Epithelial cell of esophagus (primary cell): Measurements from ENCODE around the gene DCAKD.

Source experiments
- DNase-seq: peaks from one replicate; pipeline ENCODE4 v3.0.0; 2010; ENCODE audit warnings: low read depth
- H3K4me3 ChIP-seq: 2 replicates; pipeline ENCODE4 v1.5.1; 2011; ENCODE audit warnings: mild to moderate bottlenecking, low read length, control low read depth
- TF ChIP-seq, protein P1 (sequence below): IDR thresholded peaks from 2 replicates; pipeline ENCODE4 v1.5.1; 2011; ENCODE audit warnings: low read depth, mild to moderate bottlenecking, low read length, control low read depth, inconsistent platforms; ENCODE audit not compliant: insufficient read depth; ENCODE audit errors: missing control alignments

DCAKD gene

DNA sequence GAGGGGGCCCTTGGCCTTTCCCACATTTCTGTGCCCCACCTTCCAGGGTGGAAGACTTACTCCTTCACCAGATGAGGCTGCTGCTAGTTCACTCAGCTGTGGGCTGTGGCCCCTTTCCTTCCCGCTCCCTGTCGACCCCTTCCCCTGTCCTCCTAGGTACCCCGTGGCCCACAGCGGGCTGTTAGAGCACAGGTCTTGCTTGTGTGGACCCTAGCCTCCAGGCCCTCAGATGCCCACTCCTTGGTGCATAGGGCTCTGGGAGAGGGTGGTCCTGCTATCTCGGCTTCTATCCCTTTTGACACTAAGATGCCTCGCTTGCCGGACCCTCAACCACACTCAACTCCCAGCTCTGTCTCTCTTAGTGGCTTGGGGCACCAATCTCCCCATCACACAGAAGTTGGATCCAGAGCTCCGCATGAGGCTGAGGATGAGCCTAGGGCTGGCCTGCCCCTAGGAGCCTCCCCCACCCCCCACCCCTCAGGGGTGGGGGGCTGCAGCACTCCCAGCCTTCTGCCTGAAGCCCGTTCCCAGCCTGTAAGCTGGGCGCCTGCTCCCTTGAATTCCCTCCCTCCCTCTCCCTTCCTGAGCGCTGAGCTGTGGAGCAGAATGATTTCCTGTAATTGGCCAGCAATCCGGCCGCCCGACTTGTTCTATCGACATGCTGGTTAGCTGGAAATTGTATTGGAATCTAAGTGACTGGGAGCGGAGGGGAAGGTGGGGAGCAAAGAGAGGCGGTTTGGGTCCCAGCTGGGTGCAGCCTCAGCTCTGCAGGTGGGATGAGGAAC is 30.9 kb downstream of the DCAKD start:
- H3K4me3 ChIP-seq: no peak overlapping the region
- DNase-seq: peak; percentile 44
- TF ChIP-seq, protein P1, sequence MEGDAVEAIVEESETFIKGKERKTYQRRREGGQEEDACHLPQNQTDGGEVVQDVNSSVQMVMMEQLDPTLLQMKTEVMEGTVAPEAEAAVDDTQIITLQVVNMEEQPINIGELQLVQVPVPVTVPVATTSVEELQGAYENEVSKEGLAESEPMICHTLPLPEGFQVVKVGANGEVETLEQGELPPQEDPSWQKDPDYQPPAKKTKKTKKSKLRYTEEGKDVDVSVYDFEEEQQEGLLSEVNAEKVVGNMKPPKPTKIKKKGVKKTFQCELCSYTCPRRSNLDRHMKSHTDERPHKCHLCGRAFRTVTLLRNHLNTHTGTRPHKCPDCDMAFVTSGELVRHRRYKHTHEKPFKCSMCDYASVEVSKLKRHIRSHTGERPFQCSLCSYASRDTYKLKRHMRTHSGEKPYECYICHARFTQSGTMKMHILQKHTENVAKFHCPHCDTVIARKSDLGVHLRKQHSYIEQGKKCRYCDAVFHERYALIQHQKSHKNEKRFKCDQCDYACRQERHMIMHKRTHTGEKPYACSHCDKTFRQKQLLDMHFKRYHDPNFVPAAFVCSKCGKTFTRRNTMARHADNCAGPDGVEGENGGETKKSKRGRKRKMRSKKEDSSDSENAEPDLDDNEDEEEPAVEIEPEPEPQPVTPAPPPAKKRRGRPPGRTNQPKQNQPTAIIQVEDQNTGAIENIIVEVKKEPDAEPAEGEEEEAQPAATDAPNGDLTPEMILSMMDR: no peak

DNA sequence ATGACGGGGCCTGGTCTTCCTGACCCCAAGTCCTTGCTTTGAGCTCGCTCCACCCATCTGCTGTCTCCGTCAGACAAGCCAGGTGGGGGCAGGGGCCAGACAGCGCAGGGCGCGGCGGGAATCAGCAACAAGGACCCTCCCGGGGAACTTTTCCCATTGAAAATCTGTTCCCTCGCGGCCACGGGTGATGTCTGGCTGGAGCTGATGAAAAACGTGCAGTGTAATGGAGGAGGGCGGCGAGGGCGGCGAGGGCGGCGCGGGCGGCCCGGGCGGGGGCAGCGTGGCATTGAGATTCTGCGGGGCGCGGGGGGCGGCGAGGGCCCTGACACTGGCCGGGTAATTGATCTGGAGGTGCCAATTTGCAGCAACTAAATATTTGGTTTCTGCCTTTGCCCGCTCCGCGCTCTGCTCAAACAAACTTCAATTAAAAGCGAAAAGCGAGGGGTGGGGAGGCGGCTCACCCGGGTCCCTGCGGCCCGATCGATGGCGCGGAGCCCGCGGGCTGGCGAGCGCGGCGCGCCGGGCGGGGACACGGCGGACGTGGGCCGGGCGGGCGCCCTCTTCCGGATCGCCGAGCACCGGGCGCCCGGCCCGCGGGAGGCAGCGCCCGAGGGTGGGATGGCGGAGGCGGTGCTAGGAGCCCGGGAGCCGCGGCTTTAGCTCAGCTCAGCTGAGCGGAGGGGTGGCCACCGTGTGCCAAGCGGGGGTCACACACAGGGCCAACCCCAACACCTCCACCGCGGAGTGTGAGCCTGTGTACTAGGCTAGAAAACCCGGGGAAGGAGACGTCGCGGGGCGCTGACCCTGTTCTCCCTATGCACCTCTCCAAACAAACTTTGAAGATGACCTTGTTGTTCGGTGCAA is 32.4 kb downstream of the DCAKD start:
- TF ChIP-seq, protein P1: no peak
- DNase-seq: peak; percentile 55
- H3K4me3 ChIP-seq: peak overlapping the region; percentile 44

DNA sequence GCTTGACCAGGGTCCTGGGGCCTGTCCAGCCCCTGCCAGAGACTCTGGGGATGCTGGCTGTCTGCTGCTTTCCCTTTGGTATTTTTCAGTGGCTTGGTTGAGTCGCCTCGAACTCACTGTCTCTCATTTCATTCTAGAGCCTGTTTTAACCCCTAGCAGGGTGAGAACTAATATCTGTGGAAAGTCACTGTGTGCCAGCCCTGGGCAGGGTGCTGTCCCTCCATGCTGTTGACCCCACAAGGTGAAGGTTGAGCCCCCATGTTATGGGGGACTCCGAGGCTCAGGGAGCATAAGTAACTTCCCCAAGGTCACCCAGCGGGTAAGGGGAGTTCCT is 33.0 kb downstream of the DCAKD start:
- TF ChIP-seq, protein P1: no peak
- peak overlapping the region; percentile 44 for H3K4me3 ChIP-seq
- DNase-seq: no peak

DNA sequence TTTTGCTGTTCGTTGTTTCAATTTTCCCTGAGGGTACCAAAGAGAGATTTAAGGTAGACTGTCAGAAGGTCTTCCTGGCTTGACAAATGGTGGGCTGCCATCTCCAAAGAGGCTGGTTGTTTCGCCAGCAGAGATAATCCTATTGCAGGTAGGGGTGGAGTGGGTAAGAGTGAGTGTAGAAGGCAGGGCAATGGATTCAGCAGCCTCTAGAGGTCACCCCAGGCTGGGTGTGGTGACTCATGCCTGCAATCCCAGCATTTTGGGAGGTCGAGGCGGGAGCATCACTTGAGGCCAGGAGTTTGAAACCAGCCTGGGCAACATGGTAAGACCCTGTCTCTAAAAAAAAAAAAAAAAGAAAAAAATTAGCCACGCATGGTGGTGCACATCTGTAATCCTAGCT is 34.6 kb downstream of the DCAKD start:
- TF ChIP-seq, protein P1: peak; percentile 48
- no peak overlapping the region for H3K4me3 ChIP-seq
- peak; percentile 56 for DNase-seq

DNA sequence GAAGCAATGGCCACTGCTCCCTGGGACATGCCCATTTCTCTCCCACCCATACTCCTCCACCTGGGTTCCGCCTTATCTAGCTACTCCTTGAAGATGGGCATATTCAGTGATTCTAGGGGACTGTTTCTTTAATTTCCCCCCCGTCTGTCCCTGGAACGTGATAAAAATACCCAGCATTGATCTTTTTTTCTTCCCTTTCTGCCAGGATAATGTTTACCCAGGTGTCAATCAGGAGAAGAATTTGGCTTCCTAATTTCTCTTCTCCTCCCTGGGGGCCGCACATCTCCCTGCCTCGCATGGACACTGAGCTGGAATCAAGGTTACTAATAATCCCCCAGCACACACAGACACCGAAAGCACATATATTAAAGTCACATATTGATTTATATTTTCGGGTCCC is 35.2 kb downstream of the DCAKD start:
- DNase-seq: no peak
- TF ChIP-seq, protein P1: no peak
- H3K4me3 ChIP-seq: no peak overlapping the region

DNA sequence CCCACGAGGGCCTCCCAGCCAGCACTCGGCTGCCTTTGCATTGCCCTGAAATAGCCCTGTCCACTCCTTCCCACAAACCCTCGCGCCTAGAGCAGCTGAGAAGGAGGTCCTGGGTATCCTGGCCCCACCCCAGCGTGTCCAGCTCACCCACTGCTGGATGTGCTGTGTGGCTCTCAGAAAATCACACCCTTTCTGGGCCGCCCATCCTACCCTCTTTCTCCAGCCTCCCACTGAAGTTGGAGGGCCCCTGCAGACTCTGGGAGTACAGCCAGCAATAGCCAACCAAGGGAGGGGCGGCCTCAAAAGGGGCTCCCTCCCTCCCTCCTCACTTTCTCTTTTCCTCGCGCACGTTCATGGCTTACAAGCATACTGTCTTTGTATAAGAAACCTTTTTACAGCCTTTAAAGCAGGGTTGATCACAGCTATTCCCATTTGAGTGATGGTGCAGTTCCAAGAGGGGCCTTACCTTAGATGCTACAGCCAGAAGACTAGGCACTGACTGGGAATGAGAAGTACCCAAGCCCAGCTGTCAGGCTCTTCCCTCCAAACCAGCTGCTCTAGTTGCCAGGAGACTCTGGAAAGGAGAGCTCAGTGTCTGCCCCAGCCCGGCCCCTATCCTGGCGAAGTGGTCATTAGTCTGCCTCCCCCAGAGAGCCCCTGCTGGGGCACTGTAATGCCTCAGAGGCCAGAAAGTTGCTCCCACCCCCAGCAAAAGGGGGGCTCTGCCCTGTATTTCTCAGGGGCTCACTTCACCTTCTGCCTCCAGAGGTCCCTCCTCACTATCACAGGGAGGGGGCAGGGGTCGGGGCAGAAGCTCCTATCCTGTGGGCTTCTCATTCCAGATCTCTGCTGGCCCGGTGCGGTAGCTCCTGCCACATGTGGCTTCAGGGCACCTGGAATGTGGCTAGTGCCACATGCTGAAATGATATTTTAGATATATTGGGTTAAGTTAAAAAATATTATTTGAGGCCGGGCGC is 38.1 kb downstream of the DCAKD start:
- TF ChIP-seq, protein P1: no peak
- H3K4me3 ChIP-seq: no peak overlapping the region
- no peak for DNase-seq
